Body of pancreas (tissue), 4 donors: ENCODE measurements around the gene ASCC1. TPM values are rescaled to one million over a fixed set of nuclear protein-coding genes. Genes with fewer than 3 reads are reported as not detected.
"Not testable (repeated sequence)": the region's sequence is repeated elsewhere in the genome, so short reads cannot be mapped to it uniquely, and the experiment has no call there.

Experiments
- ATAC-seq: fragments of 150-250 bp; one replicate; pipeline ENCODE4 v1.9.1; 2016
- DNase-seq, 4 donors: peaks; one replicate each; pipeline ENCODE4 v3.0.0-alpha.2; 2019
- H3K27ac ChIP-seq, 4 donors: fragments of 200-600 bp; sonication (generic); 1 replicate in 3 of 4; 2 replicates in 1 of 4; pipeline versions ENCODE4 v1.5.1 to v1.6.1; 2016 to 2019; ENCODE audit warnings: mild to moderate bottlenecking in 1 of 4, mixed read lengths in 1 of 4, moderate library complexity in 1 of 4
- H3K27me3 ChIP-seq, 2 donors: fragments of 200-600 bp; sonication (generic); one replicate each; pipeline ENCODE4 v1.6.0; 2016; ENCODE audit warnings: mild to moderate bottlenecking in 1 of 2
- H3K36me3 ChIP-seq, 2 donors: fragments of 200-600 bp; sonication (generic); replicated peaks in 1 of 2; 2 replicates each; pipeline ENCODE4 v1.5.1; 2016; ENCODE audit warnings: low read depth in 2 of 2; ENCODE audit not compliant: insufficient read depth in 1 of 2
- H3K4me1 ChIP-seq: fragments of 200-600 bp; sonication (generic); one replicate; pipeline ENCODE4 v1.6.0; 2016
- H3K4me3 ChIP-seq, 2 donors: fragments of 200-600 bp; sonication (generic); 1 replicate in 1 of 2; 2 replicates in 1 of 2; pipeline ENCODE4 v1.5.1; 2016 to 2019
- H3K9me3 ChIP-seq, 3 donors: fragments of 200-600 bp; sonication (generic); 1 replicate in 2 of 3; 2 replicates in 1 of 3; pipeline ENCODE4 v1.5.1; 2016
- POLR2A ChIP-seq, 3 donors: fragments of 450-650 bp; IDR thresholded peaks; one replicate each; pipeline ENCODE4 v1.6.1; 2016; ENCODE audit warnings: antibody characterized with exemption in 3 of 3, mild to moderate bottlenecking in 2 of 3
- WGBS, 2 donors: methylation state at CpG; one replicate each; pipeline ENCODE4 v1.1.5; 2017; 5-methylcytosine and 5-hydroxymethylcytosine counted together
- intact Hi-C: fragments of 100-400 bp; cut with DNase I; formaldehyde crosslinking; loops from one replicate; pipeline ENCODE4 v1.15.1; 2023
- total RNA-seq, 2 donors: library from RNA; depleted of rRNA; stranded (reverse); fragments of >200 nt; gene quantifications; one replicate each; pipeline ENCODE4 v1.1.0, GENCODE V29; 2016
- TF ChIP-seq, protein P1 (sequence below), 7 experiments: fragments of 450-650 bp in 4 of 7; fragments of 200-600 bp in 3 of 7; sonication (generic) in 3 of 7; IDR thresholded peaks; one replicate each; pipeline ENCODE4 v1.5.1; 2016 to 2019; ENCODE audit warnings: antibody characterized with exemption in 7 of 7

ASCC1 gene
- total RNA-seq, 2 donors from 2014 or later = 16.1 to 17.1 TPM

DNA sequence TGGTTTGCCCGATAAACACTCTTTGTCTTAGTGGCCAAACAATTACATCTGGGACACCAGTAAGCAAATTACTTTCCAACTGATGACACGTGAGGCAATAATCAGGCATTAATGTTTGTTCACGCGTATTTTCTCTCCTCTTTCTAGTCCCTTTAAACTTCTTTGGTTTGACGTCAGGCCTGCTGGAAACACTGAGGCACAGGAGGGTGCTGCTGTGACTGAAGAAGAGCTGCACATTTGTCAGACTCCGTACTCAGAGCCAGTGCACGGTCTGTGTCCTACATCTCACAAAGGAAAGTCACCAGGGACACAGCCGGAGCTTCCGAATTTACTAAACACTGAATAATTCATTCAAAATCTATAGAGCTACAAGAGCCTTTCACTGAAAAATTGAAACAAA is 57.9 kb downstream of the ASCC1 start:
- Histone ChIP-seq H3K9me3 (no peaks in the 10 kb centered on the region), H3K27ac (no peak overlapping the region), H3K4me1 (no peaks in the 10 kb centered on the region), H3K4me3 (no peak overlapping the region), H3K36me3 (no peaks in the 10 kb centered on the region), H3K27me3 (no peaks in the 10 kb centered on the region)
- DNase-seq (no peak), ATAC-seq (no peak)
- TF ChIP-seq, protein P1, sequence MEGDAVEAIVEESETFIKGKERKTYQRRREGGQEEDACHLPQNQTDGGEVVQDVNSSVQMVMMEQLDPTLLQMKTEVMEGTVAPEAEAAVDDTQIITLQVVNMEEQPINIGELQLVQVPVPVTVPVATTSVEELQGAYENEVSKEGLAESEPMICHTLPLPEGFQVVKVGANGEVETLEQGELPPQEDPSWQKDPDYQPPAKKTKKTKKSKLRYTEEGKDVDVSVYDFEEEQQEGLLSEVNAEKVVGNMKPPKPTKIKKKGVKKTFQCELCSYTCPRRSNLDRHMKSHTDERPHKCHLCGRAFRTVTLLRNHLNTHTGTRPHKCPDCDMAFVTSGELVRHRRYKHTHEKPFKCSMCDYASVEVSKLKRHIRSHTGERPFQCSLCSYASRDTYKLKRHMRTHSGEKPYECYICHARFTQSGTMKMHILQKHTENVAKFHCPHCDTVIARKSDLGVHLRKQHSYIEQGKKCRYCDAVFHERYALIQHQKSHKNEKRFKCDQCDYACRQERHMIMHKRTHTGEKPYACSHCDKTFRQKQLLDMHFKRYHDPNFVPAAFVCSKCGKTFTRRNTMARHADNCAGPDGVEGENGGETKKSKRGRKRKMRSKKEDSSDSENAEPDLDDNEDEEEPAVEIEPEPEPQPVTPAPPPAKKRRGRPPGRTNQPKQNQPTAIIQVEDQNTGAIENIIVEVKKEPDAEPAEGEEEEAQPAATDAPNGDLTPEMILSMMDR (IDR thresholded peaks at IDR 0.05) = no peak
- no peak for TF ChIP-seq POLR2A (IDR thresholded peaks at IDR 0.05)
- WGBS, 2 donors = 91 to 92% methylated on average over 9 of the region's 9 CpGs
- intact Hi-C loops = no loop called here

- H3K4me3 ChIP-seq = no peak overlapping the region
- no peaks in the 10 kb centered on the region for H3K27me3 ChIP-seq
- H3K4me1 ChIP-seq = no peaks in the 10 kb centered on the region
- no peaks in the 10 kb centered on the region for H3K9me3 ChIP-seq
- DNase-seq (no peak), ATAC-seq (no peak)
- 93 to 97% methylated on average over 10 of the region's 10 CpGs for WGBS, 2 donors
- TF ChIP-seq POLR2A (IDR thresholded peaks at IDR 0.05) = no peak
- TF ChIP-seq, protein P1 (IDR thresholded peaks at IDR 0.05) = no peak
- no peak overlapping the region for H3K27ac ChIP-seq
- intact Hi-C loops = no loop called here
- H3K36me3 ChIP-seq = no peaks in the 10 kb centered on the region
These were observed 59.9 kb downstream of the ASCC1 start for GRCh38 chr10:72156223-72156622.

GRCh38 chr10:72152286-72152685 is 63.8 kb downstream of the ASCC1 start:
- Histone ChIP-seq H3K36me3 (no peaks in the 10 kb centered on the region), H3K4me3 (no peak overlapping the region), H3K27me3 (no peaks in the 10 kb centered on the region), H3K27ac (no peak overlapping the region), H3K4me1 (no peaks in the 10 kb centered on the region), H3K9me3 (no peaks in the 10 kb centered on the region)
- ATAC-seq (no peak), DNase-seq (no peak)
- WGBS, 2 donors = 90 to 92% methylated on average over 7 of the region's 7 CpGs
- intact Hi-C loops = no loop called here
- TF ChIP-seq, protein P1 (IDR thresholded peaks at IDR 0.05) = no peak
- no peak for TF ChIP-seq POLR2A (IDR thresholded peaks at IDR 0.05)

DNA sequence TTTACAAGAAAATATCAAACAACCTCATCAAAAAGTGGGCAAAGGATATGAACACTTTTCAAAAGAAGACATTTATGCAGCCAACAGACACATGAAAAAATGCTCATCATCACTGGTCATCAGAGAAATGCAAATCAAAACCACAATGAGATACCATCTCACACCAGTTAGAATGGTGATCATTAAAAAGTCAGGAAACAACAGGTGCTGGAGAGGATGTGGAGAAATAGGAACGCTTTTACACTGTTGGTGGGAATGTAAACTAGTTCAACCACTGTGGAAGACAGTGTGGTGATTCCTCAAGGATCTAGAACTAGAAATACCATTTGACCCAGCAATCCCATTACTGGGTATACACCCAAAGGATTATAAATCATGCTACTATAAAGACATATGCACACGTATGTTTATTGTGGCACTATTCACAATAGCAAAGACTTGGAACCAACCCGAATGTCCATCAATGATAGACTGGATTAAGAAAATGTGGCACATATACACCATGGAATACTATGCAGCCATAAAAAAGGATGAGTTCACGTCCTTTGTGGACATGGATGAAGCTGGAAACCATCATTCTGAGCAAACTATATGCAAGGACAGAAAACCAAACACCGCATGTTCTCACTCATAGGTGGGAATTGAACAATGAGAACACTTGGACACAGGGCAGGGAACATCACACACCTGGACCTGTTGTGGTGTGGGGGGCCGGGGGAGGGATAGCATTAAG is 65.2 kb downstream of the ASCC1 start:
- ATAC-seq, DNase-seq, H3K4me1 ChIP-seq, H3K36me3 ChIP-seq, H3K27me3 ChIP-seq, H3K9me3 ChIP-seq, H3K4me3 ChIP-seq, H3K27ac ChIP-seq, intact Hi-C loops: not testable (repeated sequence)
- 98 to 99% methylated on average over 5 to 6 of the region's 6 CpGs for WGBS, 2 donors

GRCh38 chr10:72147324-72147584 is 68.8 kb downstream of the ASCC1 start:
- H3K36me3 ChIP-seq, H3K4me3 ChIP-seq, H3K27ac ChIP-seq, ATAC-seq, H3K9me3 ChIP-seq, DNase-seq, H3K4me1 ChIP-seq, H3K27me3 ChIP-seq, intact Hi-C loops: not testable (repeated sequence)
- 88 to 97% methylated on average over 4 of the region's 4 CpGs for WGBS, 2 donors
